ENCODE measurements around the gene EMC8. TPM values are rescaled to one million over a fixed set of nuclear protein-coding genes. Genes with fewer than 3 reads are reported as not detected.

EMC8 gene
- total and polyA plus RNA-seq, 2 of the 8 experiments (the other 6 are each of a cell fraction or from before 2014, with no cell fraction given) = 52.2 to 69.7 TPM

- Histone ChIP-seq H3K23me2 (ENCODE audit: low read depth, low read length) (peaks cover 3% of the 10 kb centered on the region; the same call in 1 of the 2 replicates), H4K8ac (ENCODE audit: extremely low read depth, insufficient read depth, low read length) (no peak overlapping the region), H3K9me3 (ENCODE audit: insufficient read depth in 2 of 2, low read depth in 1 of 2, low read length in 1 of 2) (peaks cover 0 to 10% of the 10 kb centered on the region in 2 experiments; a peak in 2 of 4 replicates), H2AK5ac (ENCODE audit: low read depth, low read length) (no peak overlapping the region), H4K5ac (ENCODE audit: insufficient read length, low read depth, low read length) (no peak overlapping the region), H3K9ac (replicated peaks in 1 of 4; ENCODE audit: extremely low read depth in 1 of 4, low read depth in 3 of 4, low read length in 3 of 4) (no peak overlapping the region), H3K27me3 (replicated peaks in 1 of 4; ENCODE audit: control insufficient read depth in 3 of 4, extremely low read depth in 1 of 4, insufficient read depth in 3 of 4, low read length in 3 of 4) (no peaks in the 10 kb centered on the region; a peak in 2 of 7 replicates), H2BK12ac (ENCODE audit: low read depth, low read length) (no peak overlapping the region), H3K18ac (ENCODE audit: extremely low read depth, low read length) (no peak overlapping the region), H2BK5ac (ENCODE audit: low read depth, low read length) (no peak overlapping the region), H3K79me1 (ENCODE audit: low read depth, low read length) (no peaks in the 10 kb centered on the region), H3K4me1 (replicated peaks in 1 of 4; ENCODE audit: control insufficient read depth in 3 of 4, insufficient read depth in 4 of 4, low read length in 3 of 4) (peaks cover 0 to 2% (median 0%) of the 10 kb centered on the region in 4 experiments; a peak in 1 of 7 replicates), H4K91ac (replicated peaks; ENCODE audit: insufficient read length, low read length) (no peak overlapping the region), H2BK15ac (ENCODE audit: low read length) (no peak overlapping the region), H3K14ac (ENCODE audit: insufficient read length) (no peak overlapping the region), H3K4ac (replicated peaks; ENCODE audit: insufficient read length, low read depth, low read length) (no peak overlapping the region), H4K20me1 (replicated peaks in 1 of 2; ENCODE audit: control insufficient read depth in 1 of 2, insufficient read depth in 2 of 2, low read length in 2 of 2) (no peaks in the 10 kb centered on the region), H3K4me2 (ENCODE audit: insufficient read depth in 1 of 2, low read depth in 2 of 2, low read length in 2 of 2) (no peak overlapping the region), H2BK120ac (replicated peaks; ENCODE audit: low read depth, low read length) (no peak overlapping the region), H3K79me2 (ENCODE audit: control insufficient read depth in 1 of 2, insufficient read depth in 2 of 2, low read length in 2 of 2) (no peaks in the 10 kb centered on the region), H3K36me3 (ENCODE audit: control insufficient read depth in 2 of 4, insufficient read depth in 4 of 4, low read length in 3 of 4) (no peaks in the 10 kb centered on the region), H3K56ac (replicated peaks; ENCODE audit: insufficient read length, low read depth, low read length) (no peak overlapping the region), H3K4me3 (ENCODE audit: extremely low read depth in 1 of 4, insufficient read depth in 2 of 4, low read depth in 3 of 4, low read length in 4 of 4) (no peak overlapping the region), H3K23ac (ENCODE audit: insufficient read length) (no peak overlapping the region), H2AFZ (ENCODE audit: low read length) (no peak overlapping the region), H2BK20ac (ENCODE audit: low read length) (no peak overlapping the region), H3K27ac (ENCODE audit: low read depth, low read length) (no peak overlapping the region)
- ChIA-PET POLR2A (ENCODE audit: partially characterized antibody) (no interaction called here), CTCF (ENCODE audit: partially characterized antibody) (interaction anchor here (1.0 to 6.9 kb wide), 5 partner anchors 12 to 154 kb away, joined by 3 to 51 read pairs (median 3); no protein-coding TSS in a partner anchor)
- 91% methylated on average over 21 of the region's 21 CpGs; no CpG with 5 or more reads in 1 of the 2 experiments for WGBS, 2 experiments (ENCODE audit: extremely low coverage in 1 of 2, insufficient coverage in 1 of 2, insufficient read length in 1 of 2, insufficient replicate concordance in 2 of 2, low coverage in 1 of 2, low lambda C conversion rate in 2 of 2, missing lambda C conversion rate in 1 of 2)
- DNase-seq (ENCODE audit: low read depth in 1 of 2, low spot score in 2 of 2) (no peak), FAIRE-seq (no peak)
- TF ChIP-seq CREB1 (IDR thresholded peaks at IDR 0.05) = no peak
- no peak for TF ChIP-seq RXRA (IDR thresholded peaks at IDR 0.05; ENCODE audit: insufficient read depth, low read depth, low read length)
- no peak for TF ChIP-seq HDAC2 (IDR thresholded peaks at IDR 0.05; ENCODE audit: borderline replicate concordance in 1 of 2, low read depth in 2 of 2, low read length in 2 of 2)
Measured at GRCh38 chr16:85832570-85833218, 33.4 kb upstream of the EMC8 start.

Measured in H1 (cell line).